Kidney epithelial cell (primary cell): ENCODE measurements around the gene ATP13A3. TPM values are rescaled to one million over a fixed set of nuclear protein-coding genes. Genes with fewer than 3 reads are reported as not detected.

Source experiments
- DNase-seq: peaks from one replicate; pipeline ENCODE4 v3.0.0-alpha.2; 2010; ENCODE audit warnings: low read depth
- H3K27me3 ChIP-seq: 2 replicates; pipeline ENCODE4 v1.6.0; 2011; ENCODE audit warnings: low read length; ENCODE audit not compliant: control insufficient read depth, insufficient read depth
- H3K36me3 ChIP-seq: 2 replicates; pipeline ENCODE4 v1.5.1; 2011; ENCODE audit warnings: low read length; ENCODE audit not compliant: control insufficient read depth, insufficient read depth
- H3K4me3 ChIP-seq: 2 replicates; pipeline ENCODE4 v1.5.1; 2011; ENCODE audit warnings: low read depth, mild to moderate bottlenecking, control low read depth, low read length
- total RNA-seq: library from RNA; depleted of rRNA; stranded (reverse); fragments of >200 nt; gene quantifications from 2 replicates; pipeline ENCODE4 v1.2.3, GENCODE V29; 2015
- TF ChIP-seq, protein P1 (sequence below): IDR thresholded peaks from 2 replicates; pipeline ENCODE4 v1.5.1; 2011; ENCODE audit warnings: mild to moderate bottlenecking, moderate library complexity, low read length, control low read depth, inconsistent platforms; ENCODE audit not compliant: insufficient read depth, poor library complexity, severe bottlenecking

The ATP13A3 gene
- total RNA-seq, 1 donor from 2014 or later, result 324 TPM

DNA sequence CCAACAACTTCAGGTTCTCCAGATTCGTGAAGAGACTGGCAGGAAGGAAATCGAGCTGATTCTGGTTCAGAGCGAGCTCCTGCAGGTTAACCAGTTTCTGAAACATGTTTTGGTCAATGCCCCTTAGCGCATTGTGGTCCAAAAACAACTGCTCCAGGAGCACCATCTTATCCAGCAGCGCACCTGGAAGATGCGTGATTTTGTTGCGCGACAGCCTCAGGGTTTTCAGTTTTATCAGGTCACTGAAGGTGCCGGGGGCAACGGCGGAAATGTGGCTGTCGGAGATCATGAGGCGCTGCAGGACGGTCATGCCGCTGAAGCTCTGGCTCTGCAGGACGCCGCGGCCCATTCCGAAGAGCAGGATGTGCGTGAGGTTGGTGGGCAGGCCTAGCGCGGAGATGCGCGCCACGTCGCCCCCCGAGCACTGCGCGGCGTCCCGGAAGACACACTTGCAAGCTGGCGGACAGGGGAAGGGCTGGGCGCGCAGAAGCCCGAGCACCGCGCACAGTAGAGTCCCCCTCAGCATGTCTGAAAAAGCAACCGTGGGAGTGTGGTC lies 89.0 kb downstream of the ATP13A3 start:
- Histone ChIP-seq H3K36me3 (no peaks in the 10 kb centered on the region), H3K4me3 (no peak overlapping the region), H3K27me3 (peaks cover 26% of the 10 kb centered on the region)
- DNase-seq, result no peak
- TF ChIP-seq, protein P1, sequence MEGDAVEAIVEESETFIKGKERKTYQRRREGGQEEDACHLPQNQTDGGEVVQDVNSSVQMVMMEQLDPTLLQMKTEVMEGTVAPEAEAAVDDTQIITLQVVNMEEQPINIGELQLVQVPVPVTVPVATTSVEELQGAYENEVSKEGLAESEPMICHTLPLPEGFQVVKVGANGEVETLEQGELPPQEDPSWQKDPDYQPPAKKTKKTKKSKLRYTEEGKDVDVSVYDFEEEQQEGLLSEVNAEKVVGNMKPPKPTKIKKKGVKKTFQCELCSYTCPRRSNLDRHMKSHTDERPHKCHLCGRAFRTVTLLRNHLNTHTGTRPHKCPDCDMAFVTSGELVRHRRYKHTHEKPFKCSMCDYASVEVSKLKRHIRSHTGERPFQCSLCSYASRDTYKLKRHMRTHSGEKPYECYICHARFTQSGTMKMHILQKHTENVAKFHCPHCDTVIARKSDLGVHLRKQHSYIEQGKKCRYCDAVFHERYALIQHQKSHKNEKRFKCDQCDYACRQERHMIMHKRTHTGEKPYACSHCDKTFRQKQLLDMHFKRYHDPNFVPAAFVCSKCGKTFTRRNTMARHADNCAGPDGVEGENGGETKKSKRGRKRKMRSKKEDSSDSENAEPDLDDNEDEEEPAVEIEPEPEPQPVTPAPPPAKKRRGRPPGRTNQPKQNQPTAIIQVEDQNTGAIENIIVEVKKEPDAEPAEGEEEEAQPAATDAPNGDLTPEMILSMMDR, result no peak

DNA sequence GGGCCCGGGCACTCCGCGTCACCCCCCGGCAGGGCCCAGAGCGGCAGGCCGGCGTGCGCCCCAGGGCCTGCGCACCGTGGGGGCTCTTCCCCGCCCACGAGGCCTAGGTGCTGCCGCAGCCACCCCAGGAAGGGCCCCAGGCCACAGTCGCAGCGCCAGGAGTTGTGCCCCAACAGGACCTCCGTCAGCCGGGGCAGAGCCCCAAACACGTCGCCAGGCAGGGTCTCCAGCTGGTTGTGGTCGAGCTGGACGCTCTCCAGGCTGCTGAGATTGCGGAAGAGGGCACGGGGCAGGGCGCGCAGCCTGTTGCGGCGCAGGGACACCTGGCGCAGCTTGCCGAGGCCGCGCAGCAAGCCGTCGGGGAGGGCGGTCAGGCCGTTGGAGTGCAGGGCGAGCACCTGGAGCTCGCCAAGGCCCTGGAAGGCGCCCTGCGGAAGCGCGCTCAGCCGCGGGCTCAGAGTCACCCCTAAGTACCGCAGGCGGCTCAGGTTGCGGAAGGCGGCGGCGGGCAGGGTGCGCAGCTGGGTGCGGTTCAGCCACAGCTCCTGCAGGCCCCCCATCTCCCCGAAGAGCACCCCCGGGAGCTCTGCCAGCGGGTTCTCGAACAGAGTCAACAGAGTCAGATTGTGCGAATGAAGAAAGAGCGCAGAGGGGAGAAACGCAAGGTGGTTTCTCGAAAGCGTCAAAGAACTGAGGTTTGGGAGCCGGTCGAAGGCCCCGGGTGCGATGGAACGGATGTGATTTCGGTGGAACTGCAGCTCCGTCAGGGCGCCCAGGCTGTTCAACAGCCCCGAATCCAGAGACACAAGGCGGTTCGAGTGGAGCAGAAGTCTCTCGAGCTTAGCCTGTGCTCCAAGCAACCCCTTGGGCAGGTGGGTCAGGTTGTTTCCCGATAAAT lies 89.7 kb downstream of the ATP13A3 start:
- H3K27me3 ChIP-seq, result peaks cover 26% of the 10 kb centered on the region
- no peaks in the 10 kb centered on the region for H3K36me3 ChIP-seq
- H3K4me3 ChIP-seq, result no peak overlapping the region
- DNase-seq, result no peak
- TF ChIP-seq, protein P1, result no peak

DNA sequence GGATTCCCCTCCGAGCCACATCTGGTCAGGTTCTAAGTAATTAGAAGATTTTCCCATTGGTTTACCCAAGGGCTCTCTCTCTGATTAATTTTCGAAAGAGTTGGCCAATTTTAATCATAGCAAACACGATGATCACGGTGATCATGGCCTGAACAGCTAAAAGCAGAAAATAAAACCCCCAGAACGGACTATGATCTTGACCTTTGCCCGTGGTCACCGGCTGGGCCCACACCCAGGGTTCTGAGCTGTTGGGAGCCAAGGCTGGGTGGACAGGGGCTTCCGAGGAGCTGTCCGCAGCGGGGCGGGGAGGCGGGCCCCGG lies 90.3 kb downstream of the ATP13A3 start:
- Histone ChIP-seq H3K27me3 (peaks cover 26% of the 10 kb centered on the region), H3K36me3 (no peaks in the 10 kb centered on the region), H3K4me3 (no peak overlapping the region)
- no peak for DNase-seq
- TF ChIP-seq, protein P1, result no peak

DNA sequence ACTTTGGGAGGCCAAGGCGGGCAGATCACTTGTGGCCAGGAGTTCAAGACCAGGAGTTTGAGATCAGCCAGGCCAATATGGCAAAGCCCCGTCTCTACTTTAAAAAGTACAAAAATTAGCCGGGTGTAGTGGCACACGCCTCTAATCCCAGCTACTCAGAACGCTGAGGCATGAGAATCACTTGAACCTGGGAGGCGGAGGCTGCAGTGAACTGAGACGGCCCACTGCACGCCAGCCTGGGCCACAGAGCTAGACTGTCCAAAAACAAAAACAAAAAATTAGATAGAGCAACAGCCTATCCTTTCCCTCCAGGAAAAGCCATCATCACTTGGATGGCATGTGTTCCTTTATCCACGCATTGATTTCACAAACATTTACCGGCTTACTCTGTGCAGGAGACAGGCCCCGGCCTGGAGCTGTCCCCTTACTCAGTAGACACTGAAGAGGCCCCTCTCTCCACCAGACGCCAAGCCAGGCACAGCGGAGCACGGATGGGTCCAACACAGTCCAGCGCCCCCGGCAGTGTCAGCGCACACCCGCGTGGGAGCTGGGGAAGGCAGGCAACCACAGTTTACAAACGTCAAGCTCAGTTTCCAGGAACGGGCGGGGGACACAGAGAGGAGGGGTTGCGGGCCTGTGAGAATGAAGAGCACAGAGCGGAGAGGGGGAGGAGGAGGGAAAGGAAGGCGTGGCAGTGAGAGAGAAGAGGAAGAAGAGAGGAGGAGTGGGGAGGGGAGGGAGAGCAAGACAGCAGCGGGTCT lies 90.8 kb downstream of the ATP13A3 start:
- H3K4me3 ChIP-seq, result no peak overlapping the region
- TF ChIP-seq, protein P1, result no peak

DNA sequence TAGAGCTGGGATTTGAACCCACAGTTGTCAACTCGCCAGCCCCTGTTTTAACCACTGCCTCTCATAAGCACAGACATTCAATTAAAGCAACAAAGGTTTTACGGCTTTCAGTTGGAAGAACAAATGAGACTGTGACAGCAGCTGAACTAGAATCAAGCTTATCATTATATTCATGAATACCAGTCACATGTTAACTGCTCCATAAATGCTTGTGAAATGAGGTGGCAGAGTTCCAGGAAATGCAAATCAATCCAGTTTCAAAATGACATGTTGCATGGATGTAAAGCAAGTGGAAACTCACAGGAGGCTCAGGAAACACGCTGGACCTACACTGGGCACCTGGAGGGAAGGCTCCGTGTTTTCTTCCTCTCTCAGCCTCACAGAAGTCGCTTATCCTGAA lies 91.6 kb downstream of the ATP13A3 start:
- DNase-seq, result no peak
- H3K4me3 ChIP-seq, result no peak overlapping the region
- TF ChIP-seq, protein P1, result no peak
- no peaks in the 10 kb centered on the region for H3K36me3 ChIP-seq
- H3K27me3 ChIP-seq, result peaks cover 26% of the 10 kb centered on the region

More for the DNA sequence above, 90.8 kb downstream of the ATP13A3 start:
- peaks cover 26% of the 10 kb centered on the region for H3K27me3 ChIP-seq
- H3K36me3 ChIP-seq, result no peaks in the 10 kb centered on the region
- DNase-seq, result no peak
